ENCODE data around the gene SCP2. TPM values are rescaled to one million over a fixed set of nuclear protein-coding genes. Genes with fewer than 3 reads are reported as not detected.

SCP2 gene
- total and polyA plus RNA-seq, 2 of the 4 experiments (the other 2 are of a cell fraction): 70.4 to 83.1 TPM

- ATAC-seq (ENCODE audit: low read depth): peak; percentile 53
- no peak overlapping the region for H2AK5ac ChIP-seq (ENCODE audit: low read depth, low read length)
- H4K91ac ChIP-seq (ENCODE audit: insufficient read depth, low read depth, low read length): no peak overlapping the region
- peak overlapping the region; percentile 38; the same call in 1 of the 2 replicates for H3K18ac ChIP-seq (ENCODE audit: low read depth, low read length)
- no peak overlapping the region for H2BK120ac ChIP-seq (ENCODE audit: low read depth, low read length)
- no peak overlapping the region for H3K4me3 ChIP-seq (ENCODE audit: insufficient read depth, low read depth, low read length)
- H4K8ac ChIP-seq (ENCODE audit: low read depth in 2 of 2, low read length in 2 of 2): no peak overlapping the region; a peak in 1 of 4 replicates
- H4K5ac ChIP-seq (ENCODE audit: low read depth, low read length): no peak overlapping the region
- no TSS peak for BruUV-seq (replicated peaks)
- peaks cover 7% of the 10 kb centered on the region for H3K36me3 ChIP-seq (ENCODE audit: control insufficient read depth, insufficient read depth, low read length)
- H3K23ac ChIP-seq (ENCODE audit: low read depth, low read length): peak overlapping the region; percentile 64; the same call in 1 of the 2 replicates
- H3K4me1 ChIP-seq (ENCODE audit: control insufficient read depth, insufficient read depth, low read length): peaks cover 8% of the 10 kb centered on the region
- H3K9me3 ChIP-seq (ENCODE audit: control insufficient read depth, insufficient read depth, low read length): no peaks in the 10 kb centered on the region
- no peak for DNase-seq
- peaks cover 34 to 61% of the 10 kb centered on the region in 2 experiments for H3K79me1 ChIP-seq (ENCODE audit: low read depth in 1 of 2, low read length in 2 of 2)
- ChIA-PET POLR2A (ENCODE audit: unreplicated experiment) (no interaction called here), CTCF (interaction anchor here (1.9 kb wide), 1 partner anchor 14 kb away, joined by 4 read pairs; no protein-coding TSS in a partner anchor)
- H3K4ac ChIP-seq (ENCODE audit: low read depth, low read length): 0 out of 2 replicates have a peak overlapping the region, but pooled peaks have one; percentile 35
- H2BK5ac ChIP-seq (ENCODE audit: low read depth, low read length, poor library complexity, severe bottlenecking): peak overlapping the region; percentile 24
- dilution Hi-C loops (cut with HindIII; ENCODE audit: low sequenced_read_pairs, unreplicated experiment) (no loop called here), in situ Hi-C loops (cut with MboI; ENCODE audit: low sequenced_read_pairs) (no loop called here), intact Hi-C loops (cut with micrococcal nuclease) (no loop called here)
- no peak overlapping the region for H2AK9ac ChIP-seq (replicated peaks; ENCODE audit: low read depth, low read length, poor library complexity)
- no peak overlapping the region for H2BK20ac ChIP-seq (ENCODE audit: low read depth, low read length)
- H2AFZ ChIP-seq (replicated peaks; ENCODE audit: low read length, poor library complexity): no peak overlapping the region
- H3K27me3 ChIP-seq (ENCODE audit: control insufficient read depth, insufficient read depth, low read length): no peaks in the 10 kb centered on the region
- WGBS, 2 experiments (ENCODE audit: extremely low coverage in 2 of 2, insufficient read length in 1 of 2): 0% methylated on average over 1 of the region's 2 CpGs; no CpG with 5 or more reads in 1 of the 2 experiments
- peaks cover 8% of the 10 kb centered on the region; the same call in 1 of the 2 replicates for H4K20me1 ChIP-seq (ENCODE audit: insufficient read depth, low read length)
- no peak overlapping the region for H3K4me2 ChIP-seq (ENCODE audit: low read depth, low read length)
- TF ChIP-seq NFE2L2 (IDR thresholded peaks at IDR 0.05; ENCODE audit: low read depth, low read length): no peak
- no peak for TF ChIP-seq CHD1 (IDR thresholded peaks at IDR 0.05; ENCODE audit: low read depth, low read length)
- no peak for TF ChIP-seq FOS (IDR thresholded peaks at IDR 0.05; ENCODE audit: low read depth, low read length)
- peak overlapping the region; percentile 68; the same call in 1 of the 2 replicates for H3K27ac ChIP-seq (ENCODE audit: insufficient read depth, low read length)
- no peak overlapping the region for H3K9ac ChIP-seq (ENCODE audit: low read depth, low read length)
- H2BK15ac ChIP-seq (ENCODE audit: low read depth, low read length): no peak overlapping the region
- H3K14ac ChIP-seq (replicated peaks; ENCODE audit: low read depth, low read length): no peak overlapping the region
- H3K9me1 ChIP-seq (ENCODE audit: insufficient read depth, low read length): peaks cover 5% of the 10 kb centered on the region
- 0 out of 2 replicates have a peak overlapping the region, but pooled peaks have one; percentile 4 for H3K56ac ChIP-seq (ENCODE audit: extremely low read depth, insufficient read depth, low read length)
These were observed 99.2 kb downstream of the SCP2 start for GRCh38 chr1:53026254-53026653.
